HG02588 (cell line): ENCODE measurements around the gene NFE2L3.

Experiments used
- ATAC-seq: cut with Tn5 transposase; IDR thresholded peaks from one replicate; pipeline ENCODE4 v1.9.1; 2021; ENCODE audit warnings: mild to moderate bottlenecking, moderate library complexity; ENCODE audit not compliant: unreplicated experiment

NFE2L3 gene

GRCh38 chr7:26198133-26198780, 46.3 kb downstream of the NFE2L3 start:
- no peak for ATAC-seq

- no peak for ATAC-seq
Measured at GRCh38 chr7:26198781-26199169, 46.8 kb downstream of the NFE2L3 start.

GRCh38 chr7:26199301-26200037, 47.5 kb downstream of the NFE2L3 start:
- no peak for ATAC-seq

- no peak for ATAC-seq
Measured at GRCh38 chr7:26200038-26200443, 48.0 kb downstream of the NFE2L3 start.

- peak; percentile 61 for ATAC-seq
Measured at GRCh38 chr7:26200444-26201246, 48.6 kb downstream of the NFE2L3 start, which contains the start of gene HNRNPA2B1. Gene HNRNPA2B1 (minus strand): TSS chr7:26200746. CDS start chr7:26200577, 169 bp downstream.

GRCh38 chr7:26201247-26202018, 49.4 kb downstream of the NFE2L3 start, which contains the start of gene CBX3:
Gene CBX3 (plus strand): TSS chr7:26201745. CDS start chr7:26202999, 1,254 bp downstream.
- peak; percentile 44 for ATAC-seq

- ATAC-seq, result peak; percentile 5
Measured at GRCh38 chr7:26202019-26202990, 50.3 kb downstream of the NFE2L3 start.

- no peak for ATAC-seq
Measured at GRCh38 chr7:26203016-26203415, 51.0 kb downstream of the NFE2L3 start.

- ATAC-seq, result no peak
Measured at GRCh38 chr7:26208040-26208439, 56.0 kb downstream of the NFE2L3 start.

GRCh38 chr7:26212921-26213718, 61.1 kb downstream of the NFE2L3 start:
- no peak for ATAC-seq

GRCh38 chr7:26213807-26214515, 62.0 kb downstream of the NFE2L3 start:
- no peak for ATAC-seq

- no peak for ATAC-seq
Measured at GRCh38 chr7:26216049-26216448, 64.1 kb downstream of the NFE2L3 start.

- no peak for ATAC-seq
Measured at GRCh38 chr7:26224359-26224758, 72.4 kb downstream of the NFE2L3 start.

GRCh38 chr7:26227987-26228386, 76.0 kb downstream of the NFE2L3 start:
- no peak for ATAC-seq

- no peak for ATAC-seq
Measured at GRCh38 chr7:26233902-26234511, 82.0 kb downstream of the NFE2L3 start.
